ENCODE data around the gene USP3. TPM values are rescaled to one million over a fixed set of nuclear protein-coding genes. Genes with fewer than 3 reads are reported as not detected.

Gene USP3
- total and polyA plus RNA-seq, 2 of the 13 experiments (the other 11 are each of a cell fraction or from before 2014, with no cell fraction given) = 14.3 to 61.2 TPM

DNA sequence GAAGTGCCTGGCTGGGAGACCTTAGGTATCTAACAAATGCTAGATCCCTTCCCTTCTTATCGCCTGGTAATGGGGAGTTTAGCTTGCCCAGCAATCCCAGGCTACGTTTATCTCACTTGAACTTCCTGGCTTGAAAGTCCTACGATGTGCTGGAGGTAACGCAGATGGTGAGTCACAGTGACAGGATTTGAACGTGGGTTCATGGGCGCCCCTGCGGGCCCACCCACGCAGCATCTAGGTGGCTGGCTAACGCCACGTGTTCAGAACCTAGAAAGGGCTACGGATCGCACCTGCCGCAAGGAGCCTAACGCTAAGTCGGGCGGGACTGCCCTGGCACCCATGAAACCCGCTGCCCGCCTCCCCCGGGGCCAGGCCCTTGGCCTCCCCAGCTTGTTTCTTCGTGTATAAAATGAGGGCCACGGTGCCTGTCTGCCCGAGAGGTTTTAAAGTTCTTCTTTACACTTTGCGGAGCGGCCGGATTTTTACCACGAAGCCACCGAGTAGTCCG lies 600 bp upstream of the USP3 start (continued):
- TF ChIP-seq, protein P1, sequence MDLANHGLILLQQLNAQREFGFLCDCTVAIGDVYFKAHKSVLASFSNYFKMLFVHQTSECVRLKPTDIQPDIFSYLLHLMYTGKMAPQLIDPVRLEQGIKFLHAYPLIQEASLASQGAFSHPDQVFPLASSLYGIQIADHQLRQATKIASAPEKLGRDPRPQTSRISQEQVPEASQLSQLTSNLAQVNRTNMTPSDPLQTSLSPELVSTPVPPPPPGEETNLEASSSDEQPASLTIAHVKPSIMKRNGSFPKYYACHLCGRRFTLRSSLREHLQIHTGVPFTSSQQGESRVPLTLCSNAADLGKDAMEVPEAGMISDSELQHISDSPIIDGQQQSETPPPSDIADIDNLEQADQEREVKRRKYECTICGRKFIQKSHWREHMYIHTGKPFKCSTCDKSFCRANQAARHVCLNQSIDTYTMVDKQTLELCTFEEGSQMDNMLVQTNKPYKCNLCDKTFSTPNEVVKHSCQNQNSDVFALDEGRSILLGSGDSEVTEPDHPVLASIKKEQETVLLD (CRISPR knock-in tag; IDR thresholded peaks at IDR 0.05; ENCODE audit: low read depth) = no peak
- no peak; the same call in 1 of the 2 replicates for TF ChIP-seq ZFP36L2 (CRISPR knock-in tag; IDR thresholded peaks at IDR 0.05)
- no peak for TF ChIP-seq CC2D1A (CRISPR knock-in tag; IDR thresholded peaks at IDR 0.05)
- no peak for TF ChIP-seq HNF4A (CRISPR knock-in tag; IDR thresholded peaks at IDR 0.05)
- TF ChIP-seq, protein P2, sequence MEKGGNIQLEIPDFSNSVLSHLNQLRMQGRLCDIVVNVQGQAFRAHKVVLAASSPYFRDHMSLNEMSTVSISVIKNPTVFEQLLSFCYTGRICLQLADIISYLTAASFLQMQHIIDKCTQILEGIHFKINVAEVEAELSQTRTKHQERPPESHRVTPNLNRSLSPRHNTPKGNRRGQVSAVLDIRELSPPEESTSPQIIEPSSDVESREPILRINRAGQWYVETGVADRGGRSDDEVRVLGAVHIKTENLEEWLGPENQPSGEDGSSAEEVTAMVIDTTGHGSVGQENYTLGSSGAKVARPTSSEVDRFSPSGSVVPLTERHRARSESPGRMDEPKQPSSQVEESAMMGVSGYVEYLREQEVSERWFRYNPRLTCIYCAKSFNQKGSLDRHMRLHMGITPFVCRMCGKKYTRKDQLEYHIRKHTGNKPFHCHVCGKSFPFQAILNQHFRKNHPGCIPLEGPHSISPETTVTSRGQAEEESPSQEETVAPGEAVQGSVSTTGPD (CRISPR knock-in tag; IDR thresholded peaks at IDR 0.05) = 0 out of 2 replicates have a peak, but pooled peaks have one; percentile 8
- TF ChIP-seq ZFP62 (CRISPR knock-in tag; IDR thresholded peaks at IDR 0.05) = no peak
- TF ChIP-seq, protein P3, sequence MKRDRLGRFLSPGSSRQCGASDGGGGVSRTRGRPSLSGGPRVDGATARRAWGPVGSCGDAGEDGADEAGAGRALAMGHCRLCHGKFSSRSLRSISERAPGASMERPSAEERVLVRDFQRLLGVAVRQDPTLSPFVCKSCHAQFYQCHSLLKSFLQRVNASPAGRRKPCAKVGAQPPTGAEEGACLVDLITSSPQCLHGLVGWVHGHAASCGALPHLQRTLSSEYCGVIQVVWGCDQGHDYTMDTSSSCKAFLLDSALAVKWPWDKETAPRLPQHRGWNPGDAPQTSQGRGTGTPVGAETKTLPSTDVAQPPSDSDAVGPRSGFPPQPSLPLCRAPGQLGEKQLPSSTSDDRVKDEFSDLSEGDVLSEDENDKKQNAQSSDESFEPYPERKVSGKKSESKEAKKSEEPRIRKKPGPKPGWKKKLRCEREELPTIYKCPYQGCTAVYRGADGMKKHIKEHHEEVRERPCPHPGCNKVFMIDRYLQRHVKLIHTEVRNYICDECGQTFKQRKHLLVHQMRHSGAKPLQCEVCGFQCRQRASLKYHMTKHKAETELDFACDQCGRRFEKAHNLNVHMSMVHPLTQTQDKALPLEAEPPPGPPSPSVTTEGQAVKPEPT (CRISPR knock-in tag; IDR thresholded peaks at IDR 0.05; ENCODE audit: low read depth) = no peak
- TF ChIP-seq JDP2 (CRISPR knock-in tag; IDR thresholded peaks at IDR 0.05; ENCODE audit: borderline replicate concordance) = no peak
- TF ChIP-seq, protein P4, sequence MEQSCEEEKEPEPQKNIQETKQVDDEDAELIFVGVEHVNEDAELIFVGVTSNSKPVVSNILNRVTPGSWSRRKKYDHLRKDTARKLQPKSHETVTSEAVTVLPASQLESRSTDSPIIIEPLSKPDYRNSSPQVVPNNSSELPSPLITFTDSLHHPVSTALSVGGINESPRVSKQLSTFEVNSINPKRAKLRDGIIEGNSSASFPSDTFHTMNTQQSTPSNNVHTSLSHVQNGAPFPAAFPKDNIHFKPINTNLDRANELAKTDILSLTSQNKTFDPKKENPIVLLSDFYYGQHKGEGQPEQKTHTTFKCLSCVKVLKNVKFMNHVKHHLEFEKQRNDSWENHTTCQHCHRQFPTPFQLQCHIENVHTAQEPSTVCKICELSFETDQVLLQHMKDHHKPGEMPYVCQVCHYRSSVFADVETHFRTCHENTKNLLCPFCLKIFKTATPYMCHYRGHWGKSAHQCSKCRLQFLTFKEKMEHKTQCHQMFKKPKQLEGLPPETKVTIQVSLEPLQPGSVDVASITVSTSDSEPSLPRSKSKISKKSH (CRISPR knock-in tag; IDR thresholded peaks at IDR 0.05; ENCODE audit: borderline replicate concordance) = 0 out of 2 replicates have a peak, but pooled peaks have one; percentile 31
- no peak for TF ChIP-seq MXI1 (IDR thresholded peaks at IDR 0.05; ENCODE audit: borderline replicate concordance, low read depth, low read length)
- TF ChIP-seq, protein P5, sequence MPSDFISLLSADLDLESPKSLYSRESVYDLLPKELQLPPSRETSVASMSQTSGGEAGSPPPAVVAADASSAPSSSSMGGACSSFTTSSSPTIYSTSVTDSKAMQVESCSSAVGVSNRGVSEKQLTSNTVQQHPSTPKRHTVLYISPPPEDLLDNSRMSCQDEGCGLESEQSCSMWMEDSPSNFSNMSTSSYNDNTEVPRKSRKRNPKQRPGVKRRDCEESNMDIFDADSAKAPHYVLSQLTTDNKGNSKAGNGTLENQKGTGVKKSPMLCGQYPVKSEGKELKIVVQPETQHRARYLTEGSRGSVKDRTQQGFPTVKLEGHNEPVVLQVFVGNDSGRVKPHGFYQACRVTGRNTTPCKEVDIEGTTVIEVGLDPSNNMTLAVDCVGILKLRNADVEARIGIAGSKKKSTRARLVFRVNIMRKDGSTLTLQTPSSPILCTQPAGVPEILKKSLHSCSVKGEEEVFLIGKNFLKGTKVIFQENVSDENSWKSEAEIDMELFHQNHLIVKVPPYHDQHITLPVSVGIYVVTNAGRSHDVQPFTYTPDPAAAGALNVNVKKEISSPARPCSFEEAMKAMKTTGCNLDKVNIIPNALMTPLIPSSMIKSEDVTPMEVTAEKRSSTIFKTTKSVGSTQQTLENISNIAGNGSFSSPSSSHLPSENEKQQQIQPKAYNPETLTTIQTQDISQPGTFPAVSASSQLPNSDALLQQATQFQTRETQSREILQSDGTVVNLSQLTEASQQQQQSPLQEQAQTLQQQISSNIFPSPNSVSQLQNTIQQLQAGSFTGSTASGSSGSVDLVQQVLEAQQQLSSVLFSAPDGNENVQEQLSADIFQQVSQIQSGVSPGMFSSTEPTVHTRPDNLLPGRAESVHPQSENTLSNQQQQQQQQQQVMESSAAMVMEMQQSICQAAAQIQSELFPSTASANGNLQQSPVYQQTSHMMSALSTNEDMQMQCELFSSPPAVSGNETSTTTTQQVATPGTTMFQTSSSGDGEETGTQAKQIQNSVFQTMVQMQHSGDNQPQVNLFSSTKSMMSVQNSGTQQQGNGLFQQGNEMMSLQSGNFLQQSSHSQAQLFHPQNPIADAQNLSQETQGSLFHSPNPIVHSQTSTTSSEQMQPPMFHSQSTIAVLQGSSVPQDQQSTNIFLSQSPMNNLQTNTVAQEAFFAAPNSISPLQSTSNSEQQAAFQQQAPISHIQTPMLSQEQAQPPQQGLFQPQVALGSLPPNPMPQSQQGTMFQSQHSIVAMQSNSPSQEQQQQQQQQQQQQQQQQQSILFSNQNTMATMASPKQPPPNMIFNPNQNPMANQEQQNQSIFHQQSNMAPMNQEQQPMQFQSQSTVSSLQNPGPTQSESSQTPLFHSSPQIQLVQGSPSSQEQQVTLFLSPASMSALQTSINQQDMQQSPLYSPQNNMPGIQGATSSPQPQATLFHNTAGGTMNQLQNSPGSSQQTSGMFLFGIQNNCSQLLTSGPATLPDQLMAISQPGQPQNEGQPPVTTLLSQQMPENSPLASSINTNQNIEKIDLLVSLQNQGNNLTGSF (CRISPR knock-in tag; IDR thresholded peaks at IDR 0.05) = no peak
- TF ChIP-seq NFRKB (IDR thresholded peaks at IDR 0.05) = no peak
- TF ChIP-seq ZNF501 (CRISPR knock-in tag; IDR thresholded peaks at IDR 0.05) = no peak; the same call in 1 of the 2 replicates
- no peak for TF ChIP-seq ZNF879 (CRISPR knock-in tag; IDR thresholded peaks at IDR 0.05)
- no peak for TF ChIP-seq PTBP1 (IDR thresholded peaks at IDR 0.05; ENCODE audit: low read depth, low read length, poor library complexity, severe bottlenecking)
- 0 out of 2 replicates have a peak, but pooled peaks have one; percentile 4 for TF ChIP-seq MXD4 (CRISPR knock-in tag; IDR thresholded peaks at IDR 0.05)
- TF ChIP-seq PPARG (CRISPR knock-in tag; conservative IDR thresholded peaks at IDR 0.05) = no peak
- TF ChIP-seq ATAD3A (CRISPR knock-in tag; IDR thresholded peaks at IDR 0.05) = no peak
- no peak for TF ChIP-seq JUN (CRISPR knock-in tag; IDR thresholded peaks at IDR 0.05)

All from HepG2 (cell line).